GM19467 (cell line): ENCODE results near the gene FOXP1.

Source experiments
- ATAC-seq: cut with Tn5 transposase; IDR thresholded peaks from one replicate; pipeline ENCODE4 v1.9.1; 2021; ENCODE audit warnings: mild to moderate bottlenecking, moderate library complexity; ENCODE audit not compliant: unreplicated experiment

FOXP1 gene

DNA sequence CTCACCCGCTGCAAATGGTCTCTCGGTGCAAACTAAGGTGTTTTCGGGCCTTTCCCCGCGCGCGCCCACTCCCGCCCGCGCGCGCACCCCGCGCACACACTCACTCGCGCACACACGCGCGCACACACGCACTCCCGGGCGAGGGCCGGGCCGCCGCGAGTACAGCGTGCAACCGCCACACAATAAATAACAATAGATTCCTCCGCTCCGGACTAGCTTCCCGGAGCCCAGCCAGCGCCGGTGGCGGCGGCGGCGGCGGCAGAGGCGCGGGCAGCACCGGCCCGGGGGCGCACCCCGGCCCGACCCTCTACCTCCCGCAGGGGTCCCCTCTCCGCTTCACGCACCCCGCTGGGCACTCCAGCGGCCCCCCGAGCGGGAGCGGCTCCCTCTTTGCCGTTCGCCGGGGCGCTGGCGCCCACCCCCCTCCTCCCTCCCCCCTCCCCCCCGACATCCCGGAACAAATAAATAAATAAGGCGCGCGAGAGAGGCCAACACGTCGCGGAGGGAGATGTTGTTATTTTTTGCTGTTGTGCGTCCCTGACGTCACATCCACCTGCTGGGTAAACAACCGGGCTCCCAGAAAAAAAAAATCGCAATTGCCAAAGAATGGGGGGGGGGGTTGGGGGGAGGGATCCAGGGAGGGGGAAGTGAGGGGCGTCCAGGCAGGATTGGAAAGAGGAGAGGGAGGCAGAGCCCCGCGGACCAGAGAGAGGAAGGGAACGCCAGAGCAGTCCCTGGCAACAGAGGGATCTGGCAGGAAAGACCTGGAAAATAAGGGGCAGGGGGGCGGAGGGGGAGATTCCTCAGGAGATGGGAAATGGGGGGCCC lies at the start of gene FOXP1:
Gene FOXP1 (minus strand): TSS at position 163 of the 828 bp plus-strand sequence. CDS start 385,347 bp downstream, outside the sequence.
- ATAC-seq = peak; percentile 38

- ATAC-seq = no peak
Measured at GRCh38 chr3:71629711-71630110, 46.2 kb upstream of the FOXP1 start.

DNA sequence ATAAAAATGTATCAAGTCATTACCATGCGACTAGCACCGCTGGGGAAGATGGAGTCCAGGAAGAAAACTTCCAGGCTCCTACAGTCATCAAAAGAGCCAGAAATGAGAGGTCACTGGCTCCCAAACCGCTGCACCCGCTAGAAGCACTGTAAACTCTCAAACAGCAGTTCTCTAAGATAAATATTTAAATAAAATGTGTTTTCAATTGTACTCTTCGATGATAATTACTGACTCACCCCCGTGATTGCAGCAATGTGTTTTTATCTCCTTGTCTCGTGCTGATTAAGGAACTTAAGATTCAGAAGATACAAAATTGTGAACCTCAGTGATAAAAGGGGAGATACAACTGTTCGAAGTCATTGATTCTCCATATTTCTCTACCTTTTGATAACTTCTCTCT lies 45.8 kb upstream of the FOXP1 start:
- no peak for ATAC-seq

DNA sequence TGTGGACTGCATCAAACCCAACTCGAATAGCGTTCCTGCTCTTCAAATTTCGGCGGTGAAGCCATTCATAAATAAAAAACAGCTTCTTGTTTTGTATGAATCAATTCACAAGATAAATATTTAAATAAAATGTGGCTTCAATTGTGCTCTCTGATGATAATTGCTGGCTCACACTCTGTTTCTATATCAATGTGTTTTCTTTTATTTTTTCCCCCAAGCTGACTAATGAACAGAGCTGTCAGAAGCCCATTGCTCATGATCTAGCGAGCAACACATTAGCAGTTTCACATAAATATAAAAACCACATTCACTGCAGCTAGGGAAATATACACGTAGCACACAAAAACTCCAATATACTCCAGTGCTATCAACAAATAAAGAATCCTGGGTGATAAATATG lies 45.0 kb upstream of the FOXP1 start:
- no peak for ATAC-seq

- ATAC-seq = no peak
Measured at GRCh38 chr3:71625676-71626075, 42.1 kb upstream of the FOXP1 start.

GRCh38 chr3:71621825-71622537 lies 38.5 kb upstream of the FOXP1 start:
- no peak for ATAC-seq

DNA sequence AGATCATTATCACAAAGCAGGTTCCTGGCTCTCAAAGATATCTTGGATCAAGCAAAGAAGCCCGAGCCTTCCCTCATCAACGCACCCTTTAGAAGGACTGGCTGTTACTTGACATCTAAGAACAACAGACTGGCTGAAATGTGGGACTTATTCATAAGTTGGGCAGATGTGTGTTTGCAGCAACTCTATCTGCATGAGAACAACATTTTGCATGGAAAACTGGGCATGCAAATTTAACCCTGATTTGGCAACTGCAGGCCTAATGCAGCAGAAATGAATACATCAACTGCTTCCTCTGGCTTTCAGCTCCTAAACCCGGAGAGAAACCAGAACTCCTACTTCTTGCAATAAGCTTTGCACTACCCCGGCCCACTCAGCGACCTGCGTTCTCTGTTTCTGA lies 35.0 kb upstream of the FOXP1 start:
- ATAC-seq = no peak

DNA sequence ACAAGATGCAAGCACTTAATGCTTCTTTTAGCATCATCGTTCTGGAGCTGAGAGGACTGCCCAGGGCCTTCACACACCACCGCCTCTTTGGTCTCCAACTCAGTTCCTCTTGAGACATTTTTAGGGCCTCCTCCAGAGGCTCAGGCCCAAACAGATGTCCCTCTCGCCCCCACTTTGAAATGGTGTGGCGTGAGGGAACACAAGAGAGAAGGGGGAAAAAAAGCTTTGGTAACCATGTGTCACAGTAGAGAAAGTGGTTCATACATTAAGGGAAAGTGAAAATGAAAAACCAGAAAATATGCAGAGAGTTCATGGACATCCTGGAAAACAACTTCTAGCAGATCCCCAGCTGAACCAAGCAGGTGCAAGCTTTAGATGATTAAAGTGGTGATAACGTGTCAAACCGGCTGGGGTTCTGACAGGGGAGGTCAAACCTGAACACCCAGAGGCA lies 33.1 kb upstream of the FOXP1 start:
- no peak for ATAC-seq

GRCh38 chr3:71614869-71615268 lies 31.3 kb upstream of the FOXP1 start:
- no peak for ATAC-seq

DNA sequence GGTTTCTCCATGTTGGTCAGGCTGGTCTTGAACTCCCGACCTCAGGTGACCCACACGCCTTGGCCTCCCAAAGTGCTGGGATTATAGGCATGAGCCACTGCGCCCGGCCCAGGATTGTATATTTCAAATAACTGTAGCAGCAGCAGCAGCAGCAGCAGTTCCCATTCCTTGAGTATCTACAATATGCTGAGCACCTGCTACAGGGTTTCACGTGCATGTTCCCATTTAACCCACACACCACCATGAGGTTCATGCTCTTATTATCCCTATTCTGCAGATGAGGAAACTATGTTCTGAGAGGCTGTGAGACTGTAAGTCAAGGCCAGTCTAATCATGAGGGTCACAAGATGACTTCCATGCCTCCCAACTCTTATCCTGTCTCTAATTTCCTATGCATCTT lies 30.9 kb upstream of the FOXP1 start:
- no peak for ATAC-seq

DNA sequence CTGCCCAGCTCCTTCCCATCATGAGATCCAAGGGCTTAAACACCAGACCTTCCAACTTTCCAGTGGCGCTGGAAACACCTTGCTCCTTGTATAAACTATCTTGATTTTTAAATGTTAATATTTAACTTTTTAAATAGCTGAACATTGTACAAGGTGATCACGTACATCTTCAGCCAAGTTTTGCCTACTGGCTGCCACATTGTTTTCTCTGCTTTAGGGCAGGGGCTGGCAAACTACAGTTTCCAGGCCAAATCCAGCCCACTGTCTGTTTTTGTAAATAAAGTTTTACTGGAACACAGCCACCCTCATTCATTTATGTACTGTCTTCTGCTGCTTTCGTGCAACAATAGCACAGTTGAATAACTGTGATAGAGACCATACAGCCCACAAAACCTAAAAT lies 27.6 kb upstream of the FOXP1 start:
- ATAC-seq = no peak

DNA sequence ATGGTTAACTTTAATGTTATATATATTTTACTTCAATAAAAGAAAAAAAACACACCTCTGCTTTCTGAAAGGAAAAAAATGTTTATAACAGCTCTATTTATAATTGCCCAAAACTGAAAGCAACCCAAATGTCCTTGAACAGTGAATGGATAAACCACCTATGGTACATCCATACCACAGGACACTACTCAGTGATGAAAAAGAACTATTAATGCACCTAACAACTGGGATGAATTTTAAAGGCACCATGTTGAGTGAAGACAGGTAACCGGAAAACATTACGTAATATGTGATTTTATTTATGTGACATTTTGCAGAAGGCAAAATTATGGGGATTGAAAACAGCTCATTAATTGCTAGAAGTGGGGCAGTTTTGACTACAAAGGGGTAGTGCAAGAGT lies 23.8 kb upstream of the FOXP1 start:
- ATAC-seq = no peak

- no peak for ATAC-seq
Measured at GRCh38 chr3:71606582-71606981, 23.1 kb upstream of the FOXP1 start.

DNA sequence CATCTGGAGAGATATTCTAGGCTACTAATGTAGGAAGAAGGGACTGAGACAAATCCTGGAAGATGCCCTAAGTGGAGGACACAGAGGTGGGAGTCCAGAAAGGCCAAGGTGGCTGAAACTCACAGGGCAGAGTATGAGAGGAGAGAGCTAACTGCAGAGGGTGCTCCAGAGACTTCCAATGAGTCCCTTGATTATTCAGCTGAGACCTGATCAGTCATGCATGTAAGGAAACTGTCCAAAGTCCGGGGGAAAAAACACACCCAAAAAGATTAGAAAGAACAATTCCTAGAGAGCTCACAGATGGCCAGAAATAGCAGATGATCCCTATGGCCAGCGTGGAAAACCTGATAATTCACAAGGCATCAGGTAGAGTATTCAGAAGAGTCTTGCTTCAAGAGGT lies 18.7 kb upstream of the FOXP1 start:
- ATAC-seq = no peak

GRCh38 chr3:71601811-71602210 lies 18.3 kb upstream of the FOXP1 start:
- no peak for ATAC-seq

DNA sequence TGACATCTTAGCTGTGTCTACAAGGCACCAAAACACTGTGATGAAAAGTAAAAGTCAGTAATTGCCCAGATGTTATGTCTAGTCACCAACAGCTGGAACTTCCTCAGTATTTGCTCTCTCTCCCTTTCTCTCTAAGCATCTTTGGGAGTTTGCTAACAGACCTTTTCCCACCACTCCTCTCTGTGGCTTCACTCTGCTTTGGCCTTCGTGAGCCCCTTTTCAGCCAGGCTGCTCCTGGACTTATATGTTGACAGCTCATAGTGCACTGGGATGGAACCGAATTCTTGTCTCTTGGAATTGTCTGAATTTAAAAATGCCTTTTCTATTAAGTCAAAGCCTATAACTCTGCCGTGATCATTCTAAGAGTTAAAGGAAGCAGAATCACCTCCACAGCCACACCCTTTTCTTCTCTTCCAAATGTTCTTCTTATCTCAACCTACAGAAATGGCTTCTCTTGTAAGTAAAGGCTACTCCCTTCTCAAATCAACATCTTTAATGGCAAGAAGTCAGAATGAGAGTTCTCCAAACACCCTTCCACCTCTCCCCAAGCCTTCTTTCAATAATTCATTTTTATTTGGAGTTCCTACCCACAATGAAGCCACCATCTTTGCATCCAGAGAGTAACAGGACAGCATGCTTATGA lies 17.2 kb upstream of the FOXP1 start:
- no peak for ATAC-seq

- ATAC-seq = no peak
Measured at GRCh38 chr3:71599416-71599815, 15.9 kb upstream of the FOXP1 start.

DNA sequence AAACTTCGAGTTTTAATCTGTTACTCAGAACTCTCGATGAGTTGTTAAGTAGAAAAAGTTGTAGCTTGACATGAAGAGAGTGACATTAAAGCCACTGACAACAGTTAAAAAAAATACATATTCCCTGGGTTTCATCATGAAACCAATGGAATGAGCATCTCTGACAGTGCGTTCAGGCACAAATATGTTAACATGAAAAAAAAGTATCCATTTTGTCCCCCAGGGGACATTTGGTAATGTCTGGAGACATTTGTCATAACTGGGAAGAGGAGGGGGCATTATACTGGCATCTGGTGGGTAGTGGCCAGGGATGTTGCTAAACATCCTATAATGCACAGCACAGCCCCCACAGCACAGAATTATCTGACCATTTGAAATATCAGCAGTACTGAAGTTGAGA lies 14.8 kb upstream of the FOXP1 start:
- no peak for ATAC-seq

- no peak for ATAC-seq
Measured at GRCh38 chr3:71597286-71597685, 13.8 kb upstream of the FOXP1 start.

DNA sequence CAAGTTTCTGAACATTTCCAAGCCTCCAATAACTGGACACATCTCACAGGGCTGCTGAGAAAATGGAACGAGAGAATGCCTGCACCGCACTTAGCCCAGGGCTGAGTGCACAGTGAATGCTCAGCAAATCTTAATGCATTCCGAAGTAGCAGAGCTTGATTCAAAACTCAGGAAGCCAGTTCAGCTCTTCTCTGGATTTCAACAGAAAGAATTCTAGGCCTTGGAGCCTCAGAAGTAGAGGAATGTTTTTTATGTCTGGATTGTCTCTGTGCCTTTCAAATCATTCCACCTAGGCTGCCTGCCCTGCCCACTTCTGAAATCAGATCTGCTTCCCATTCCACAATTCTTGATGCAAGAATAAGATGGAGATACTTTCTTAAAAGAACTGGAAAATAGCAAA lies 9.6 kb upstream of the FOXP1 start:
- no peak for ATAC-seq

DNA sequence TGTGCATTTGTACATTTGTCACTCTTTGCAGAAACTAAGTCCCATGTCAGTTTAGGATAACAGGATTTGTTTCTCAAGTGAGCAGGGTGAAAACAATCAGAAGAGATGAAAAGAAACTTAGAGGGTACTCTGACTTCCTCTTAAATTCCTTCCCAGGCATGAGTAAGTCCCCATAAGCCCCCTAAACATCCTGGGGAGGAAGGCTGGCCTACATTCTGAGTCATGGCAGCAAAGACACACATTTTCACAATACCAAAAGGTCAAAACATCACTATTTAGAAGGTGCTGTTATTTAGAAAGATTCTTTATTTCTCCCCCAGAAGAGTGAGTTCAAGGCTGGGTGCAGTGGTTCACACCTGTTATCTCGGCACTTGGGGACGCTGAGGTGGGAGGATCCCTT lies 7.6 kb upstream of the FOXP1 start:
- no peak for ATAC-seq

DNA sequence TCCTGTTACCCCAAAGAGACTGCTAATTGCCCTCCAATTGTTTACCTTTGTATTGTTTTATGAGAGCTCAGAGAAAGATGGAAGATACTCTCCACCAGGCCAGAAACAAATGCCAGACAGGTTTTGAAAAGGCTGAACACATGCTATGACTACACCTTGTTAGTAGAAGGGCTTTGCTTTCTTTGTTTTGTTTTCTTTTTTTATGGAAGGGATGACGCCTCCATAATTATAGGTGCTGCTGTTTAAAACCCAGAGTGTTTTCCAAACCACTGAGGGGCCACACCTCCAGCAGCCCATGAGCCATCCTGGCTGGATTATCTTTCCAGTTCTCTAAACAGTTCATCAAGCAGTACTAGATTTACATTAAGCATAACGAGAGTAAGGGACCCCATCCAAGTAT lies 5.6 kb upstream of the FOXP1 start:
- ATAC-seq = no peak
